Upper lobe of left lung (tissue), 4 donors: ENCODE results near the gene STK11.

Experiments used
- POLR2AphosphoS5 ChIP-seq, 2 donors: sonication (generic); formaldehyde crosslinking; IDR thresholded peaks; one replicate each; pipeline ENCODE4 v1.5.1; 2017; ENCODE audit warnings: antibody characterized with exemption in 2 of 2
- TF ChIP-seq, protein P1 (sequence below), 6 experiments: fragments of 450-650 bp in 4 of 6; fragments of 200-600 bp in 2 of 6; sonication (generic) in 2 of 6; IDR thresholded peaks; one replicate each; pipeline ENCODE4 v1.5.1; 2016 to 2019; ENCODE audit warnings: antibody characterized with exemption in 6 of 6

- TF ChIP-seq, protein P1, sequence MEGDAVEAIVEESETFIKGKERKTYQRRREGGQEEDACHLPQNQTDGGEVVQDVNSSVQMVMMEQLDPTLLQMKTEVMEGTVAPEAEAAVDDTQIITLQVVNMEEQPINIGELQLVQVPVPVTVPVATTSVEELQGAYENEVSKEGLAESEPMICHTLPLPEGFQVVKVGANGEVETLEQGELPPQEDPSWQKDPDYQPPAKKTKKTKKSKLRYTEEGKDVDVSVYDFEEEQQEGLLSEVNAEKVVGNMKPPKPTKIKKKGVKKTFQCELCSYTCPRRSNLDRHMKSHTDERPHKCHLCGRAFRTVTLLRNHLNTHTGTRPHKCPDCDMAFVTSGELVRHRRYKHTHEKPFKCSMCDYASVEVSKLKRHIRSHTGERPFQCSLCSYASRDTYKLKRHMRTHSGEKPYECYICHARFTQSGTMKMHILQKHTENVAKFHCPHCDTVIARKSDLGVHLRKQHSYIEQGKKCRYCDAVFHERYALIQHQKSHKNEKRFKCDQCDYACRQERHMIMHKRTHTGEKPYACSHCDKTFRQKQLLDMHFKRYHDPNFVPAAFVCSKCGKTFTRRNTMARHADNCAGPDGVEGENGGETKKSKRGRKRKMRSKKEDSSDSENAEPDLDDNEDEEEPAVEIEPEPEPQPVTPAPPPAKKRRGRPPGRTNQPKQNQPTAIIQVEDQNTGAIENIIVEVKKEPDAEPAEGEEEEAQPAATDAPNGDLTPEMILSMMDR (IDR thresholded peaks at IDR 0.05), result no peak
- no peak for TF ChIP-seq POLR2AphosphoS5 (IDR thresholded peaks at IDR 0.05)
These were observed 34.4 kb upstream of the STK11 start for GRCh38 chr19:1170938-1171754.
